ENCODE data around the gene PAK5. TPM values are rescaled to one million over a fixed set of nuclear protein-coding genes. Genes with fewer than 3 reads are reported as not detected.

PAK5 gene
- total and polyA plus RNA-seq, 3 experiments from 2014 or later, result not detected

- no peak for DNase-seq
- Histone ChIP-seq H3K4me1 (ENCODE audit: insufficient read depth, low read length) (no peaks in the 10 kb centered on the region), H3K9me3 (ENCODE audit: low read length) (no peaks in the 10 kb centered on the region), H3K27ac (ENCODE audit: low read depth, low read length) (no peak overlapping the region), H3K4me3 (ENCODE audit: low read length) (no peak overlapping the region), H3K36me3 (ENCODE audit: insufficient read depth, low read length) (no peaks in the 10 kb centered on the region), H3K27me3 (ENCODE audit: insufficient read depth, low read length, poor library complexity, severe bottlenecking) (no peaks in the 10 kb centered on the region)
- ChIA-PET CTCF (no interaction called here), POLR2A (no interaction called here)
- H3K27me3 Mint-ChIP-seq, result no peaks in the 10 kb centered on the region
- no peak overlapping the region for H3K4me3 Mint-ChIP-seq
- H3K27ac Mint-ChIP-seq, result no peak overlapping the region
- peaks cover 0 to 3% (median 0%) of the 10 kb centered on the region in 5 donors for H3K9me3 Mint-ChIP-seq
- H3K4me1 Mint-ChIP-seq, result no peaks in the 10 kb centered on the region
- no peaks in the 10 kb centered on the region for H3K36me3 Mint-ChIP-seq
These were observed 204.5 kb downstream of the PAK5 start for GRCh38 chr20:9634327-9634726.

- no peaks in the 10 kb centered on the region for H3K27me3 Mint-ChIP-seq
- H3K27me3 ChIP-seq (ENCODE audit: insufficient read depth, low read length, poor library complexity, severe bottlenecking), result no peaks in the 10 kb centered on the region
- H3K4me1 Mint-ChIP-seq, result no peaks in the 10 kb centered on the region
- no peaks in the 10 kb centered on the region for H3K36me3 ChIP-seq (ENCODE audit: insufficient read depth, low read length)
- POLR2A ChIA-PET, result no interaction called here
- no peak overlapping the region for H3K27ac Mint-ChIP-seq
- H3K4me1 ChIP-seq (ENCODE audit: insufficient read depth, low read length), result no peaks in the 10 kb centered on the region
- no peak for DNase-seq
- peaks cover 0 to 3% (median 0%) of the 10 kb centered on the region in 5 donors for H3K9me3 Mint-ChIP-seq
- no peaks in the 10 kb centered on the region for H3K36me3 Mint-ChIP-seq
- no peak overlapping the region for H3K4me3 Mint-ChIP-seq
- H3K4me3 ChIP-seq (ENCODE audit: low read length), result no peak overlapping the region
- CTCF ChIA-PET, result no interaction called here
- no peak overlapping the region for H3K27ac ChIP-seq (ENCODE audit: low read depth, low read length)
- no peaks in the 10 kb centered on the region for H3K9me3 ChIP-seq (ENCODE audit: low read length)
These were observed 205.9 kb downstream of the PAK5 start for GRCh38 chr20:9632991-9633390.

GRCh38 chr20:9632265-9632664 is 206.6 kb downstream of the PAK5 start:
- no peaks in the 10 kb centered on the region for H3K27me3 ChIP-seq (ENCODE audit: insufficient read depth, low read length, poor library complexity, severe bottlenecking)
- CTCF ChIA-PET, result no interaction called here
- no peaks in the 10 kb centered on the region for H3K27me3 Mint-ChIP-seq
- no peaks in the 10 kb centered on the region for H3K4me1 ChIP-seq (ENCODE audit: insufficient read depth, low read length)
- H3K9me3 Mint-ChIP-seq, result peaks cover 0 to 3% (median 0%) of the 10 kb centered on the region in 5 donors
- POLR2A ChIA-PET, result no interaction called here
- no peak overlapping the region for H3K27ac ChIP-seq (ENCODE audit: low read depth, low read length)
- no peak overlapping the region for H3K4me3 ChIP-seq (ENCODE audit: low read length)
- no peaks in the 10 kb centered on the region for H3K36me3 ChIP-seq (ENCODE audit: insufficient read depth, low read length)
- H3K36me3 Mint-ChIP-seq, result no peaks in the 10 kb centered on the region
- H3K4me1 Mint-ChIP-seq, result no peaks in the 10 kb centered on the region
- no peak overlapping the region for H3K4me3 Mint-ChIP-seq
- DNase-seq, result no peak
- H3K27ac Mint-ChIP-seq, result no peak overlapping the region
- no peaks in the 10 kb centered on the region for H3K9me3 ChIP-seq (ENCODE audit: low read length)

GRCh38 chr20:9630554-9630953 is 208.3 kb downstream of the PAK5 start:
- Mint-ChIP-seq H3K36me3 (no peaks in the 10 kb centered on the region), H3K9me3 (peaks cover 0 to 3% (median 0%) of the 10 kb centered on the region in 5 donors), H3K27ac (no peak overlapping the region), H3K27me3 (no peaks in the 10 kb centered on the region), H3K4me3 (no peak overlapping the region), H3K4me1 (no peaks in the 10 kb centered on the region)
- CTCF ChIA-PET, result interaction anchor here (1.2 kb wide), 1 partner anchor 10 kb away, joined by 3 read pairs; no protein-coding TSS in a partner anchor
- H3K9me3 ChIP-seq (ENCODE audit: low read length), result no peaks in the 10 kb centered on the region
- no peaks in the 10 kb centered on the region for H3K36me3 ChIP-seq (ENCODE audit: insufficient read depth, low read length)
- H3K4me1 ChIP-seq (ENCODE audit: insufficient read depth, low read length), result no peaks in the 10 kb centered on the region
- POLR2A ChIA-PET, result no interaction called here
- H3K4me3 ChIP-seq (ENCODE audit: low read length), result no peak overlapping the region
- H3K27ac ChIP-seq (ENCODE audit: low read depth, low read length), result no peak overlapping the region
- no peaks in the 10 kb centered on the region for H3K27me3 ChIP-seq (ENCODE audit: insufficient read depth, low read length, poor library complexity, severe bottlenecking)
- DNase-seq, result no peak

DNA sequence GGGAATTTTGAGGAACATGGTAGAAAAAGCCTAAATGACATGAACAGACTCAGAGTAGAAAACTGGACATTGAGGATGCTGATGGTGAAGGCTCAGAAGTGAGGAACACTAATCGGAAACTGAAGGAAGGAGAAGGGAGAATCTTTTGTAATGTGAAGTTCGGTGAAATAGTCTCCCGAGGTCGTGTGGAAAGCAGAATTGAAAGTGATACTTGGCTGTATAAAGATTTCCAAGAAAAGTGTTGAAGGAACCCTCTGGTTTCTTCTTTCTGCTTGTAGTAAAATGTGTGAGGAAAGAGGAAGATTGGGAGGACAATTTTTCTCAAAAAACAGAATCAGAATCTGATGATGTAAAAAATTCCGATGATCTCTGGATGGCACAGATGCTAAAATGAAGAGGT is 209.0 kb downstream of the PAK5 start:
- H3K4me1 Mint-ChIP-seq, result no peaks in the 10 kb centered on the region
- POLR2A ChIA-PET, result no interaction called here
- H3K4me3 Mint-ChIP-seq, result no peak overlapping the region

GRCh38 chr20:9628589-9628988 is 210.3 kb downstream of the PAK5 start:
- Mint-ChIP-seq H3K27ac (no peak overlapping the region), H3K27me3 (no peaks in the 10 kb centered on the region), H3K36me3 (peaks cover 0 to 3% (median 0%) of the 10 kb centered on the region in 3 donors), H3K4me3 (no peak overlapping the region), H3K4me1 (no peaks in the 10 kb centered on the region), H3K9me3 (peaks cover 0 to 3% (median 0%) of the 10 kb centered on the region in 5 donors)
- Histone ChIP-seq H3K27me3 (ENCODE audit: insufficient read depth, low read length, poor library complexity, severe bottlenecking) (no peaks in the 10 kb centered on the region), H3K27ac (ENCODE audit: low read depth, low read length) (no peak overlapping the region), H3K36me3 (ENCODE audit: insufficient read depth, low read length) (no peaks in the 10 kb centered on the region), H3K4me1 (ENCODE audit: insufficient read depth, low read length) (no peaks in the 10 kb centered on the region), H3K4me3 (ENCODE audit: low read length) (no peak overlapping the region), H3K9me3 (ENCODE audit: low read length) (no peaks in the 10 kb centered on the region)
- DNase-seq, result no peak
- ChIA-PET CTCF (no interaction called here), POLR2A (no interaction called here)

More for the DNA sequence above, 209.0 kb downstream of the PAK5 start:
- CTCF ChIA-PET, result no interaction called here
- no peak overlapping the region for H3K27ac Mint-ChIP-seq
- Histone ChIP-seq H3K36me3 (ENCODE audit: insufficient read depth, low read length) (no peaks in the 10 kb centered on the region), H3K27ac (ENCODE audit: low read depth, low read length) (no peak overlapping the region), H3K4me1 (ENCODE audit: insufficient read depth, low read length) (no peaks in the 10 kb centered on the region), H3K9me3 (ENCODE audit: low read length) (no peaks in the 10 kb centered on the region), H3K4me3 (ENCODE audit: low read length) (no peak overlapping the region), H3K27me3 (ENCODE audit: insufficient read depth, low read length, poor library complexity, severe bottlenecking) (no peaks in the 10 kb centered on the region)
- H3K9me3 Mint-ChIP-seq, result peaks cover 0 to 3% (median 0%) of the 10 kb centered on the region in 5 donors
- DNase-seq, result no peak
- no peaks in the 10 kb centered on the region for H3K27me3 Mint-ChIP-seq
- peaks cover 0 to 3% (median 0%) of the 10 kb centered on the region in 3 donors for H3K36me3 Mint-ChIP-seq

- no peak for DNase-seq
- Mint-ChIP-seq H3K4me1 (no peaks in the 10 kb centered on the region), H3K4me3 (no peak overlapping the region), H3K27me3 (no peaks in the 10 kb centered on the region), H3K9me3 (peaks cover 0 to 4% (median 0%) of the 10 kb centered on the region in 5 donors), H3K27ac (no peak overlapping the region), H3K36me3 (peaks cover 0 to 3% (median 0%) of the 10 kb centered on the region in 3 donors)
- H3K27me3 ChIP-seq (ENCODE audit: insufficient read depth, low read length, poor library complexity, severe bottlenecking), result no peaks in the 10 kb centered on the region
- H3K27ac ChIP-seq (ENCODE audit: low read depth, low read length), result no peak overlapping the region
- no peaks in the 10 kb centered on the region for H3K36me3 ChIP-seq (ENCODE audit: insufficient read depth, low read length)
- H3K4me1 ChIP-seq (ENCODE audit: insufficient read depth, low read length), result no peaks in the 10 kb centered on the region
- ChIA-PET POLR2A (no interaction called here), CTCF (no interaction called here)
- H3K9me3 ChIP-seq (ENCODE audit: low read length), result no peaks in the 10 kb centered on the region
- H3K4me3 ChIP-seq (ENCODE audit: low read length), result no peak overlapping the region
These were observed 210.7 kb downstream of the PAK5 start for GRCh38 chr20:9628141-9628540.

- Histone ChIP-seq H3K4me1 (ENCODE audit: insufficient read depth, low read length) (no peaks in the 10 kb centered on the region), H3K27ac (ENCODE audit: low read depth, low read length) (no peak overlapping the region), H3K36me3 (ENCODE audit: insufficient read depth, low read length) (no peaks in the 10 kb centered on the region), H3K9me3 (ENCODE audit: low read length) (no peaks in the 10 kb centered on the region), H3K27me3 (ENCODE audit: insufficient read depth, low read length, poor library complexity, severe bottlenecking) (no peaks in the 10 kb centered on the region), H3K4me3 (ENCODE audit: low read length) (no peak overlapping the region)
- POLR2A ChIA-PET, result no interaction called here
- Mint-ChIP-seq H3K27me3 (no peaks in the 10 kb centered on the region), H3K9me3 (peaks cover 0 to 6% (median 0%) of the 10 kb centered on the region in 5 donors), H3K4me3 (no peak overlapping the region), H3K27ac (no peak overlapping the region), H3K4me1 (no peaks in the 10 kb centered on the region), H3K36me3 (peaks cover 0 to 3% (median 0%) of the 10 kb centered on the region in 3 donors)
- no peak for DNase-seq
- CTCF ChIA-PET, result no interaction called here
These were observed 211.7 kb downstream of the PAK5 start for GRCh38 chr20:9627219-9627618.

DNA sequence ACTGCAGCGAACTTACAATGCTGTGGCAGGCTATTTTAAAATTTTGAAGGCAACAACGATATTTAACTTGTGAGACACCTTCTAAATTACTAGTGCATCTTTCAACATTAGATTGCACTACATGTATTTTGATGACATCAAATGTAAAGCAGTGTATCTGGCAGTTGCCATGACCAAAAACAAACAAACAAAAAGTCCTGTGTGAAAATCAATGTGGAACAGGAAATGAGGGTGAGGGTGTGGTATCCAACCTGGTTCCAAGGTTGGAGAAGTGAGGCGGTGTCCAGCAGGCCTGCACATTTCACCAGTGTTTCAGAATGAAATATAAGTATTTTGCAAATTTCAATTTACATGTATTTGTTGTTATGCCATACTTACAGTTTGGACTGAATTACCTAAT is 212.5 kb downstream of the PAK5 start:
- ChIA-PET POLR2A (no interaction called here), CTCF (no interaction called here)
- Mint-ChIP-seq H3K9me3 (peaks cover 0 to 6% (median 0%) of the 10 kb centered on the region in 5 donors), H3K27me3 (no peaks in the 10 kb centered on the region), H3K36me3 (peaks cover 0 to 3% (median 0%) of the 10 kb centered on the region in 3 donors), H3K27ac (no peak overlapping the region), H3K4me1 (no peaks in the 10 kb centered on the region), H3K4me3 (no peak overlapping the region)
- no peaks in the 10 kb centered on the region for H3K9me3 ChIP-seq (ENCODE audit: low read length)
- H3K36me3 ChIP-seq (ENCODE audit: insufficient read depth, low read length), result no peaks in the 10 kb centered on the region
- H3K27ac ChIP-seq (ENCODE audit: low read depth, low read length), result no peak overlapping the region
- H3K27me3 ChIP-seq (ENCODE audit: insufficient read depth, low read length, poor library complexity, severe bottlenecking), result no peaks in the 10 kb centered on the region
- no peak overlapping the region for H3K4me3 ChIP-seq (ENCODE audit: low read length)
- no peaks in the 10 kb centered on the region for H3K4me1 ChIP-seq (ENCODE audit: insufficient read depth, low read length)
- no peak for DNase-seq

All from CD8-positive, alpha-beta memory T cell (primary cell).